Neural progenitor cell (in vitro differentiated cells): Measurements from ENCODE around the gene GRM8.

Experiments used
- EZH2phosphoT487 ChIP-seq: fragments of 200-600 bp; sonication (generic); IDR thresholded peaks from 2 replicates; pipeline ENCODE4 v1.6.1; 2017; ENCODE audit warnings: antibody characterized with exemption
- TF ChIP-seq, protein P1 (sequence below): fragments of 200-600 bp; sonication (generic); IDR thresholded peaks from 2 replicates; pipeline ENCODE4 v1.5.1; 2017; ENCODE audit warnings: antibody characterized with exemption, mild to moderate bottlenecking

DNA sequence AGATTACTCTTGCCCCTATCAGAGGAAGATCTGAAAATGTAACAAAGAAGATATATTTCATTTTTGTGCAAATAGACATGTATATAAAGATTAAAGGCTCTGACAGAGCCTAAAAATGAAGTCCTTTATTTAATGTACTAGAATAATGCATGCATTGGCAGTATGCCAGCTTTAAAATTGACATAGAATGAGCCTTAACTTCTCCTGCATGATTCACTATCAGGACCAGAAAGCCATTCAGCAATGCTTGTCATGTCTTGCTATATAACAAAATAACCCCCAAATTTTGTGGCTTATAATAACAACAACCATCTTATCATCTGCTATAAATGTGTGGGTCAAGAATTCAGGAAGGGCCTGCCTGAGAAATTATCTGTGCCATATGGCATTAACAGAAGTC is 411.9 kb downstream of the GRM8 start:
- TF ChIP-seq, protein P1, sequence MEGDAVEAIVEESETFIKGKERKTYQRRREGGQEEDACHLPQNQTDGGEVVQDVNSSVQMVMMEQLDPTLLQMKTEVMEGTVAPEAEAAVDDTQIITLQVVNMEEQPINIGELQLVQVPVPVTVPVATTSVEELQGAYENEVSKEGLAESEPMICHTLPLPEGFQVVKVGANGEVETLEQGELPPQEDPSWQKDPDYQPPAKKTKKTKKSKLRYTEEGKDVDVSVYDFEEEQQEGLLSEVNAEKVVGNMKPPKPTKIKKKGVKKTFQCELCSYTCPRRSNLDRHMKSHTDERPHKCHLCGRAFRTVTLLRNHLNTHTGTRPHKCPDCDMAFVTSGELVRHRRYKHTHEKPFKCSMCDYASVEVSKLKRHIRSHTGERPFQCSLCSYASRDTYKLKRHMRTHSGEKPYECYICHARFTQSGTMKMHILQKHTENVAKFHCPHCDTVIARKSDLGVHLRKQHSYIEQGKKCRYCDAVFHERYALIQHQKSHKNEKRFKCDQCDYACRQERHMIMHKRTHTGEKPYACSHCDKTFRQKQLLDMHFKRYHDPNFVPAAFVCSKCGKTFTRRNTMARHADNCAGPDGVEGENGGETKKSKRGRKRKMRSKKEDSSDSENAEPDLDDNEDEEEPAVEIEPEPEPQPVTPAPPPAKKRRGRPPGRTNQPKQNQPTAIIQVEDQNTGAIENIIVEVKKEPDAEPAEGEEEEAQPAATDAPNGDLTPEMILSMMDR = no peak
- TF ChIP-seq EZH2phosphoT487 = no peak
